Measurements from ENCODE around the gene ADAMTS6.

Gene ADAMTS6

GRCh38 chr5:65482736-65483545 is 1.2 kb upstream of the ADAMTS6 start:
- H3K4me3 Mint-ChIP-seq = peak overlapping the region; percentile 86
- H3K27ac Mint-ChIP-seq = peak overlapping the region; percentile 78
- H3K9me3 Mint-ChIP-seq = no peaks in the 10 kb centered on the region
- no peaks in the 10 kb centered on the region for H3K36me3 Mint-ChIP-seq (ENCODE audit: low read depth)
- intact Hi-C loops (cut with micrococcal nuclease) = loop anchor here (1.0 to 10.0 kb wide), 5 partner anchors 268 to 846 kb away; no protein-coding TSS in a partner anchor
- peaks cover 13% of the 10 kb centered on the region for H3K4me1 Mint-ChIP-seq (ENCODE audit: low read depth)
- H3K27me3 Mint-ChIP-seq = peaks cover 4% of the 10 kb centered on the region

GRCh38 chr5:65482296-65482735 is 596 bp upstream of the ADAMTS6 start:
- Mint-ChIP-seq H3K9me3 (no peaks in the 10 kb centered on the region), H3K36me3 (ENCODE audit: low read depth) (no peaks in the 10 kb centered on the region), H3K4me1 (ENCODE audit: low read depth) (peaks cover 13% of the 10 kb centered on the region), H3K27me3 (peaks cover 5% of the 10 kb centered on the region), H3K27ac (peak overlapping the region; percentile 78), H3K4me3 (peak overlapping the region; percentile 86)
- intact Hi-C loops (cut with micrococcal nuclease) = loop anchor here (2.0 to 10.0 kb wide), 4 partner anchors 268 to 845 kb away; no protein-coding TSS in a partner anchor

- Mint-ChIP-seq H3K27me3 (peaks cover 5% of the 10 kb centered on the region), H3K4me1 (ENCODE audit: low read depth) (peaks cover 13% of the 10 kb centered on the region), H3K4me3 (peak overlapping the region; percentile 86), H3K27ac (no peak overlapping the region), H3K9me3 (no peaks in the 10 kb centered on the region), H3K36me3 (ENCODE audit: low read depth) (no peaks in the 10 kb centered on the region)
- intact Hi-C loops (cut with micrococcal nuclease) = loop anchor here (5.0 to 10.0 kb wide), 3 partner anchors 266 to 844 kb away; no protein-coding TSS in a partner anchor
These were observed 544 bp downstream of the ADAMTS6 start for GRCh38 chr5:65481171-65481581.

- no peaks in the 10 kb centered on the region for H3K9me3 Mint-ChIP-seq
- H3K36me3 Mint-ChIP-seq (ENCODE audit: low read depth) = no peaks in the 10 kb centered on the region
- H3K4me1 Mint-ChIP-seq (ENCODE audit: low read depth) = peaks cover 13% of the 10 kb centered on the region
- H3K27ac Mint-ChIP-seq = no peak overlapping the region
- H3K27me3 Mint-ChIP-seq = peaks cover 5% of the 10 kb centered on the region
- H3K4me3 Mint-ChIP-seq = no peak overlapping the region
- intact Hi-C loops (cut with micrococcal nuclease) = loop anchor here (5.0 to 10.0 kb wide), 3 partner anchors 266 to 843 kb away; no protein-coding TSS in a partner anchor
These were observed 1.3 kb downstream of the ADAMTS6 start for GRCh38 chr5:65480306-65480865.

- Mint-ChIP-seq H3K9me3 (no peaks in the 10 kb centered on the region), H3K27ac (no peak overlapping the region), H3K27me3 (peaks cover 5% of the 10 kb centered on the region), H3K4me3 (no peak overlapping the region), H3K4me1 (ENCODE audit: low read depth) (peaks cover 13% of the 10 kb centered on the region), H3K36me3 (ENCODE audit: low read depth) (no peaks in the 10 kb centered on the region)
- intact Hi-C loops (cut with micrococcal nuclease) = no loop called here
These were observed 2.2 kb downstream of the ADAMTS6 start for GRCh38 chr5:65479527-65479926.

- Mint-ChIP-seq H3K4me3 (no peak overlapping the region), H3K9me3 (no peaks in the 10 kb centered on the region), H3K4me1 (ENCODE audit: low read depth) (peaks cover 13% of the 10 kb centered on the region), H3K27me3 (peaks cover 5% of the 10 kb centered on the region), H3K36me3 (ENCODE audit: low read depth) (no peaks in the 10 kb centered on the region), H3K27ac (no peak overlapping the region)
- intact Hi-C loops (cut with micrococcal nuclease) = no loop called here
These were observed 3.4 kb downstream of the ADAMTS6 start for GRCh38 chr5:65478336-65478735.

- Mint-ChIP-seq H3K27ac (no peak overlapping the region), H3K36me3 (ENCODE audit: low read depth) (no peaks in the 10 kb centered on the region), H3K4me1 (ENCODE audit: low read depth) (no peaks in the 10 kb centered on the region), H3K27me3 (peaks cover 1% of the 10 kb centered on the region), H3K4me3 (no peak overlapping the region), H3K9me3 (no peaks in the 10 kb centered on the region)
- intact Hi-C loops (cut with micrococcal nuclease) = no loop called here
These were observed 5.8 kb downstream of the ADAMTS6 start for GRCh38 chr5:65475895-65476294.

- Mint-ChIP-seq H3K9me3 (no peaks in the 10 kb centered on the region), H3K36me3 (ENCODE audit: low read depth) (no peaks in the 10 kb centered on the region), H3K4me3 (no peak overlapping the region), H3K27me3 (peaks cover 1% of the 10 kb centered on the region), H3K27ac (no peak overlapping the region), H3K4me1 (ENCODE audit: low read depth) (no peaks in the 10 kb centered on the region)
- intact Hi-C loops (cut with micrococcal nuclease) = no loop called here
These were observed 6.4 kb downstream of the ADAMTS6 start for GRCh38 chr5:65475336-65475735.

- peaks cover 1% of the 10 kb centered on the region for H3K27me3 Mint-ChIP-seq
- no peak overlapping the region for H3K4me3 Mint-ChIP-seq
- H3K9me3 Mint-ChIP-seq = no peaks in the 10 kb centered on the region
- H3K36me3 Mint-ChIP-seq (ENCODE audit: low read depth) = no peaks in the 10 kb centered on the region
- H3K4me1 Mint-ChIP-seq (ENCODE audit: low read depth) = no peaks in the 10 kb centered on the region
- no peak overlapping the region for H3K27ac Mint-ChIP-seq
- intact Hi-C loops (cut with micrococcal nuclease) = no loop called here
These were observed 7.5 kb downstream of the ADAMTS6 start for GRCh38 chr5:65474130-65474711.

GRCh38 chr5:65468633-65469032 is 13.1 kb downstream of the ADAMTS6 start:
- H3K36me3 Mint-ChIP-seq (ENCODE audit: low read depth) = no peaks in the 10 kb centered on the region
- H3K27me3 Mint-ChIP-seq = no peaks in the 10 kb centered on the region
- no peak overlapping the region for H3K4me3 Mint-ChIP-seq
- H3K9me3 Mint-ChIP-seq = no peaks in the 10 kb centered on the region
- no peaks in the 10 kb centered on the region for H3K4me1 Mint-ChIP-seq (ENCODE audit: low read depth)
- intact Hi-C loops (cut with micrococcal nuclease) = no loop called here
- no peak overlapping the region for H3K27ac Mint-ChIP-seq

- Mint-ChIP-seq H3K9me3 (no peaks in the 10 kb centered on the region), H3K27ac (no peak overlapping the region), H3K27me3 (no peaks in the 10 kb centered on the region), H3K4me3 (no peak overlapping the region), H3K4me1 (ENCODE audit: low read depth) (no peaks in the 10 kb centered on the region), H3K36me3 (ENCODE audit: low read depth) (no peaks in the 10 kb centered on the region)
- intact Hi-C loops (cut with micrococcal nuclease) = no loop called here
These were observed 19.5 kb downstream of the ADAMTS6 start for GRCh38 chr5:65462139-65462705.

GRCh38 chr5:65461490-65461889 is 20.2 kb downstream of the ADAMTS6 start:
- no peaks in the 10 kb centered on the region for H3K4me1 Mint-ChIP-seq (ENCODE audit: low read depth)
- H3K27ac Mint-ChIP-seq = no peak overlapping the region
- no peaks in the 10 kb centered on the region for H3K36me3 Mint-ChIP-seq (ENCODE audit: low read depth)
- H3K4me3 Mint-ChIP-seq = no peak overlapping the region
- intact Hi-C loops (cut with micrococcal nuclease) = no loop called here
- no peaks in the 10 kb centered on the region for H3K27me3 Mint-ChIP-seq
- H3K9me3 Mint-ChIP-seq = no peaks in the 10 kb centered on the region

- Mint-ChIP-seq H3K36me3 (ENCODE audit: low read depth) (no peaks in the 10 kb centered on the region), H3K4me1 (ENCODE audit: low read depth) (no peaks in the 10 kb centered on the region), H3K4me3 (no peak overlapping the region), H3K27ac (no peak overlapping the region), H3K27me3 (no peaks in the 10 kb centered on the region), H3K9me3 (no peaks in the 10 kb centered on the region)
- intact Hi-C loops (cut with micrococcal nuclease) = no loop called here
These were observed 21.7 kb downstream of the ADAMTS6 start for GRCh38 chr5:65459995-65460394.

- H3K27me3 Mint-ChIP-seq = no peaks in the 10 kb centered on the region
These were observed 26.7 kb downstream of the ADAMTS6 start for GRCh38 chr5:65455064-65455463.

More at GRCh38 chr5:65455064-65455463, 26.7 kb downstream of the ADAMTS6 start:
- Mint-ChIP-seq H3K4me3 (no peak overlapping the region), H3K36me3 (ENCODE audit: low read depth) (no peaks in the 10 kb centered on the region), H3K4me1 (ENCODE audit: low read depth) (no peaks in the 10 kb centered on the region), H3K9me3 (no peaks in the 10 kb centered on the region), H3K27ac (no peak overlapping the region)
- intact Hi-C loops (cut with micrococcal nuclease) = no loop called here
